Adrenal gland (tissue), 5 donors: Measurements from ENCODE around the gene C1QTNF5.

Experiments
- POLR2A ChIP-seq, 2 donors: fragments of 450-650 bp; IDR thresholded peaks; one replicate each; pipeline ENCODE4 v1.6.1; 2017; ENCODE audit warnings: antibody characterized with exemption in 2 of 2, mild to moderate bottlenecking in 2 of 2, moderate library complexity in 1 of 2
- TF ChIP-seq, protein P1 (sequence below), 6 experiments: fragments of 450-650 bp in 4 of 6; fragments of 200-600 bp in 2 of 6; sonication (generic) in 1 of 6; IDR thresholded peaks; 1 replicate in 5 of 6; 2 replicates in 1 of 6; pipeline versions ENCODE4 v1.5.1 to v1.8.0; 2016 to 2021; ENCODE audit warnings: antibody characterized with exemption in 6 of 6, mild to moderate bottlenecking in 2 of 6, moderate library complexity in 1 of 6
- donor health status: DM: no; HTN: no; CAD: no.

DNA sequence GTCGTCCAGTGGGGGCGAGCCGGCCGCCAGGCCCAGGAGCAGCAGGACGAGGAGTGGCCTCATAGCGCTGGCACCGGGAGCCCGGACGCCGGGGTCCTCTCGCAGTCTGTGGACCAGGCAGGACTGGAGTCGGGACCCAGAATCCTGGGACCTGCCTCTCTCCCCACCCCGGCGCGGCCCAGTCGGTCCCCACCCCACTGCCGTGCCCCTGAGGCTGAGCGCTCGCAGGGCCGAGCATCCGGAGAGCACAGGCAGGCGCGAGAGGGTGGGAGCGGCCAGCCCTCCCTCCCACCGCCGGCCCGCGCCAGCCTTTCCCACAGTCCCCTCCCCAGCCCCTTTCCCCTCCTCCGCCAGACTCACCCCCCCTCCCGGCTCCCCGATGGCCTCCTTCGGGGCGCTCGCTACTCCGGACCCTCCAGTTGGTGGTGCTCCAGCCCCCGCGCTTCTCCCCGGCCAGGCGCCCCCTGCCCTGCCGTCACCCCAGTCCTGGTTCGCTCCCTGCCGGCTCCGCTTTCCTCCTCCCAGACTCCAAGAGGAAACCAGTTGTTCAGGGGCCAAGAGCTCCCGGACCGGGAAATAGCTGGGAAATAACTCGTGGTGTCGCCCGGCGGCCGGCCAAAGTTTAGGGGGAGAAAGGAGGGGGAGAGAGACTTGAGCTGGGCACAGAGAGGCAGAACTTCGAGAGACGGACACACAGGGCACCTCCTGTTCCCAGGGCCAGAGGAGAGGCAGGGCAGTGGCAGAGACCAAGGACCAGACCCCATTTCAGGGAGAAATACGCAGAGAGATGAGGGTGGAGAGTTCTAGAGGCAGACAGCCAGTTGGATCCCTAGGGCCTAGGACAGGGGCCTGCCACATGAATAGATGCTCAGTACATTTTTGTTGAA, at the start of gene C1QTNF5:
- TF ChIP-seq POLR2A (IDR thresholded peaks at IDR 0.05), result no peak
- TF ChIP-seq, protein P1, sequence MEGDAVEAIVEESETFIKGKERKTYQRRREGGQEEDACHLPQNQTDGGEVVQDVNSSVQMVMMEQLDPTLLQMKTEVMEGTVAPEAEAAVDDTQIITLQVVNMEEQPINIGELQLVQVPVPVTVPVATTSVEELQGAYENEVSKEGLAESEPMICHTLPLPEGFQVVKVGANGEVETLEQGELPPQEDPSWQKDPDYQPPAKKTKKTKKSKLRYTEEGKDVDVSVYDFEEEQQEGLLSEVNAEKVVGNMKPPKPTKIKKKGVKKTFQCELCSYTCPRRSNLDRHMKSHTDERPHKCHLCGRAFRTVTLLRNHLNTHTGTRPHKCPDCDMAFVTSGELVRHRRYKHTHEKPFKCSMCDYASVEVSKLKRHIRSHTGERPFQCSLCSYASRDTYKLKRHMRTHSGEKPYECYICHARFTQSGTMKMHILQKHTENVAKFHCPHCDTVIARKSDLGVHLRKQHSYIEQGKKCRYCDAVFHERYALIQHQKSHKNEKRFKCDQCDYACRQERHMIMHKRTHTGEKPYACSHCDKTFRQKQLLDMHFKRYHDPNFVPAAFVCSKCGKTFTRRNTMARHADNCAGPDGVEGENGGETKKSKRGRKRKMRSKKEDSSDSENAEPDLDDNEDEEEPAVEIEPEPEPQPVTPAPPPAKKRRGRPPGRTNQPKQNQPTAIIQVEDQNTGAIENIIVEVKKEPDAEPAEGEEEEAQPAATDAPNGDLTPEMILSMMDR (IDR thresholded peaks at IDR 0.05), result no peak
